Esophagus muscularis mucosa (tissue), 4 donors: ENCODE results near the gene CAMSAP2. TPM values are rescaled to one million over a fixed set of nuclear protein-coding genes. Genes with fewer than 3 reads are reported as not detected.

ENCODE experiments used
- DNase-seq: peaks from one replicate; pipeline ENCODE4 v3.0.0-alpha.2; 2017; ENCODE audit errors: extremely low spot score
- H3K27ac ChIP-seq, 4 donors: fragments of 200-600 bp; sonication (generic); replicated peaks in 1 of 4; 1 replicate in 3 of 4; 2 replicates in 1 of 4; pipeline ENCODE4 v1.5.1; 2016 to 2019; ENCODE audit warnings: mild to moderate bottlenecking in 1 of 4
- H3K27me3 ChIP-seq, 4 donors: fragments of 200-600 bp; sonication (generic); one replicate each; pipeline versions ENCODE4 v1.5.1 to v1.6.0; 2016 to 2019
- H3K36me3 ChIP-seq, 4 donors: fragments of 200-600 bp; sonication (generic); one replicate each; pipeline ENCODE4 v1.5.1; 2016 to 2019
- H3K4me1 ChIP-seq, 4 donors: fragments of 200-600 bp; sonication (generic); one replicate each; pipeline ENCODE4 v1.5.1; 2016 to 2019
- H3K4me3 ChIP-seq, 4 donors: fragments of 200-600 bp; sonication (generic); 1 replicate in 2 of 4; 2 replicates in 2 of 4; pipeline ENCODE4 v1.5.1; 2016 to 2019; ENCODE audit warnings: mild to moderate bottlenecking in 4 of 4, moderate library complexity in 1 of 4
- H3K9me3 ChIP-seq, 4 donors: fragments of 200-600 bp; sonication (generic); 1 replicate in 3 of 4; 2 replicates in 1 of 4; pipeline ENCODE4 v1.5.1; 2016 to 2019
- CTCF ChIP-seq, 3 experiments: fragments of 200-600 bp in 2 of 3; fragments of 450-650 bp in 1 of 3; sonication (generic) in 2 of 3; IDR thresholded peaks; one replicate each; pipeline ENCODE4 v1.5.1; 2017 to 2019; ENCODE audit warnings: antibody characterized with exemption in 3 of 3, mild to moderate bottlenecking in 2 of 3, moderate library complexity in 1 of 3
- EP300 ChIP-seq: sonication (generic); formaldehyde crosslinking; IDR thresholded peaks from one replicate; pipeline ENCODE4 v1.6.1; 2017; ENCODE audit warnings: antibody characterized with exemption
- POLR2A ChIP-seq: fragments of 450-650 bp; IDR thresholded peaks from one replicate; pipeline ENCODE4 v1.6.1; 2017; ENCODE audit warnings: antibody characterized with exemption, moderate library complexity, mild to moderate bottlenecking, low read depth
- POLR2AphosphoS5 ChIP-seq, 2 donors: sonication (generic); formaldehyde crosslinking; IDR thresholded peaks; one replicate each; pipeline ENCODE4 v1.6.1; 2017; ENCODE audit warnings: antibody characterized with exemption in 2 of 2
- WGBS: methylation state at CpG from one replicate; pipeline ENCODE4 v1.1.5; 2018; 5-methylcytosine and 5-hydroxymethylcytosine counted together
- intact Hi-C: fragments of 100-400 bp; cut with DNase I; formaldehyde crosslinking; loops from one replicate; pipeline ENCODE4 v1.15.1; 2023
- total RNA-seq, 4 donors: library from RNA; depleted of rRNA; stranded (reverse); fragments of >200 nt; gene quantifications; one replicate each; pipeline versions ENCODE4 v1.1.0 to v1.2.1, GENCODE V29; 2016

CAMSAP2 gene
- total RNA-seq, 4 donors from 2014 or later: 34.6 to 44.0 (median 38.4) TPM

- no peak for DNase-seq
- Histone ChIP-seq H3K27me3 (no peaks in the 10 kb centered on the region), H3K9me3 (no peaks in the 10 kb centered on the region), H3K36me3 (peaks cover 12 to 81% (median 48%) of the 10 kb centered on the region in 4 donors), H3K4me1 (no peaks in the 10 kb centered on the region), H3K27ac (no peak overlapping the region), H3K4me3 (no peak overlapping the region)
- intact Hi-C loops: no loop called here
- TF ChIP-seq POLR2A (no peak), EP300 (no peak), POLR2AphosphoS5 (IDR thresholded peaks at IDR 0.05) (no peak), CTCF (IDR thresholded peaks at IDR 0.05) (no peak)
- WGBS: 96% methylated on average over 4 of the region's 4 CpGs
Measured at GRCh38 chr1:200845360-200845759, 106.7 kb downstream of the CAMSAP2 start.

- Histone ChIP-seq H3K4me1 (no peaks in the 10 kb centered on the region), H3K27ac (no peak overlapping the region), H3K4me3 (no peak overlapping the region), H3K9me3 (no peaks in the 10 kb centered on the region), H3K36me3 (peaks cover 12 to 88% (median 57%) of the 10 kb centered on the region in 4 donors), H3K27me3 (no peaks in the 10 kb centered on the region)
- TF ChIP-seq CTCF (IDR thresholded peaks at IDR 0.05) (no peak), POLR2AphosphoS5 (IDR thresholded peaks at IDR 0.05) (no peak), POLR2A (no peak), EP300 (no peak)
- intact Hi-C loops: no loop called here
- no peak for DNase-seq
- 85% methylated on average over 1 of the region's 1 CpG for WGBS
Measured at GRCh38 chr1:200846398-200846797, 107.7 kb downstream of the CAMSAP2 start.

GRCh38 chr1:200849430-200849829 lies 110.7 kb downstream of the CAMSAP2 start:
- no peak for TF ChIP-seq CTCF (IDR thresholded peaks at IDR 0.05)
- TF ChIP-seq POLR2AphosphoS5 (IDR thresholded peaks at IDR 0.05): no peak
- no peak for TF ChIP-seq POLR2A
- no peak for TF ChIP-seq EP300
- H3K27me3 ChIP-seq: no peaks in the 10 kb centered on the region
- 89% methylated on average over 6 of the region's 6 CpGs for WGBS
- DNase-seq: no peak
- no peak overlapping the region for H3K4me3 ChIP-seq
- no peaks in the 10 kb centered on the region for H3K4me1 ChIP-seq
- no peaks in the 10 kb centered on the region for H3K9me3 ChIP-seq
- H3K36me3 ChIP-seq: peaks cover 12 to 87% (median 66%) of the 10 kb centered on the region in 4 donors
- intact Hi-C loops: no loop called here
- H3K27ac ChIP-seq: no peak overlapping the region

- DNase-seq: no peak
- no peak overlapping the region for H3K27ac ChIP-seq
- TF ChIP-seq CTCF (IDR thresholded peaks at IDR 0.05) (no peak), EP300 (no peak), POLR2AphosphoS5 (IDR thresholded peaks at IDR 0.05) (no peak), POLR2A (no peak)
- intact Hi-C loops: no loop called here
- peaks cover 12 to 91% (median 69%) of the 10 kb centered on the region in 4 donors for H3K36me3 ChIP-seq
- H3K4me1 ChIP-seq: no peaks in the 10 kb centered on the region
- H3K4me3 ChIP-seq: no peak overlapping the region
- H3K27me3 ChIP-seq: no peaks in the 10 kb centered on the region
- no peaks in the 10 kb centered on the region for H3K9me3 ChIP-seq
Measured at GRCh38 chr1:200850554-200850953, 111.9 kb downstream of the CAMSAP2 start.

- no peak overlapping the region for H3K27ac ChIP-seq
- peaks cover 0 to 3% (median 0%) of the 10 kb centered on the region in 4 donors for H3K4me1 ChIP-seq
- H3K27me3 ChIP-seq: no peaks in the 10 kb centered on the region
- no peak for DNase-seq
- 72% methylated on average over 2 of the region's 2 CpGs for WGBS
- H3K4me3 ChIP-seq: no peak overlapping the region
- no peaks in the 10 kb centered on the region for H3K9me3 ChIP-seq
- peaks cover 10 to 73% (median 45%) of the 10 kb centered on the region in 4 donors for H3K36me3 ChIP-seq
- TF ChIP-seq POLR2AphosphoS5 (IDR thresholded peaks at IDR 0.05) (no peak), POLR2A (no peak), EP300 (no peak), CTCF (IDR thresholded peaks at IDR 0.05) (no peak)
- intact Hi-C loops: no loop called here
Measured at GRCh38 chr1:200856716-200857357, 118.1 kb downstream of the CAMSAP2 start.
